ENCODE data around the gene USP8. TPM values are rescaled to one million over a fixed set of nuclear protein-coding genes. Genes with fewer than 3 reads are reported as not detected.
"Not testable (repeated sequence)": the region's sequence is repeated elsewhere in the genome, so short reads cannot be mapped to it uniquely, and the experiment has no call there.

The USP8 gene
- total and polyA plus RNA-seq, 2 donors (not counting 1 experiment from before 2014, with no cell fraction given): 25.7 to 126 TPM

DNA sequence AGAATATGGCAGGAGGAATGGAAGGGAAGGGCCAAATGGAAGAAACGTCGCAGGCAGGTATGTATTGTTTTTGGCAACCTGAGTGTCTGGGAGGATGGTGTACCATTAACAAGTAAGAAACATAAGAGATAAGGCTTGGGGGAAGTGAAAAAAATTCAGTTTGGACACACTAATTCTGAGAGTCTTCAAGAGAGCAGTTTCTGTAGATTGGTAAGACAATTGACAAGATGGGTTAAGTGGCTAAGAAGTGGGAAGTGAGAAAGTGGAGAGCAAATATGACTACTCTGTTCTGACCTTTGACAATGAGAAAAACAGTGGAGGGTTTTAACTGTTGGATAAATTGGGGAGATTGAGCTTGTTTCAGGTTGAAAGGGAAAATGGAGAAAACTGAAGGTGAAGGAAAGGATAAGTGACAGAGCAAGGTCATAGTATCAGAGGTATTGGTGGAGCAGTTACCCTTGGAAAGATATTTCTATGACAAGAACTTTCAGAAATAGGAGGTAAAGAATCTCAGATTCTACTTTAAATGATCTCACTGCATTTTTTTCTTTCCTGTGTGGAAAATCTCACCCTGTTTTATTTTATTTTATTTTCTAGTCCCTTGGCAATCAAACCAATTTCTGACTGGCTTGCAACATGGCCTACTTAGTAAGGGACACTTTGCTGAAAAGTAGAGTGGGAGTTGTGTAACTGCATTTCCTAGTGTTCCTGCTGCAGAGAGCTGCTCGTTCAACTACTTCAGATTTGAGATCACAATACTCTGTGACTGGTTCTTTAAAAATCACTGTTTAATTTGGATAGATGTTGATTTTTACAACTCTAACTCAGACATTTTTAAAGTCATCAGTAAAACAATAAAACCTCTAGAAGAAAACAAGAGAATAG is 46.1 kb upstream of the USP8 start:
- DNase-seq (peak; percentile 16), ATAC-seq (ENCODE audit: low read depth) (peak; percentile 45)
- ChIA-PET POLR2A (interaction anchor here (0.7 kb wide), 1 partner anchor 1582 kb away, joined by 7 read pairs; no protein-coding TSS in a partner anchor), CTCF (no interaction called here)
- no peaks in the 10 kb centered on the region for H3K36me3 ChIP-seq (replicated peaks in 1 of 2; ENCODE audit: control extremely low read depth in 1 of 2, control insufficient read depth in 1 of 2, extremely low read depth in 1 of 2, insufficient read depth in 2 of 2, low read length in 1 of 2)
- no peaks in the 10 kb centered on the region for H3K9me3 ChIP-seq (ENCODE audit: control extremely low read depth in 1 of 3, control insufficient read depth in 2 of 3, insufficient read depth in 1 of 3, low read length in 2 of 3)
- H3K27ac ChIP-seq (ENCODE audit: low read length in 2 of 2): no peak overlapping the region
- no peak overlapping the region for H3K4me2 ChIP-seq (replicated peaks; ENCODE audit: low read depth, low read length, poor library complexity, severe bottlenecking)
- peaks cover 0 to 4% of the 10 kb centered on the region in 2 donors for H3K4me1 ChIP-seq (ENCODE audit: control insufficient read depth in 2 of 2, insufficient read depth in 2 of 2, low read length in 2 of 2)
- Mint-ChIP-seq H3K9me3 (ENCODE audit: insufficient read depth) (no peaks in the 10 kb centered on the region), H3K4me3 (peak overlapping the region; percentile 45), H3K27me3 (no peaks in the 10 kb centered on the region), H3K27ac (peak overlapping the region; percentile 78), H3K4me1 (peaks cover 13% of the 10 kb centered on the region)
- H3K9ac ChIP-seq (ENCODE audit: low read length): no peak overlapping the region
- 76% methylated on average over 2 of the region's 3 CpGs for WGBS (ENCODE audit: insufficient coverage)
- H2AFZ ChIP-seq (ENCODE audit: insufficient read depth, low read depth, low read length, poor library complexity, severe bottlenecking): peak overlapping the region; percentile 50
- H4K20me1 ChIP-seq (ENCODE audit: control insufficient read depth, insufficient read depth, low read length, poor library complexity, severe bottlenecking): no peaks in the 10 kb centered on the region
- H3K4me3 ChIP-seq (ENCODE audit: control extremely low read depth in 1 of 5, extremely low read depth in 1 of 5, insufficient read depth in 1 of 5, low read depth in 2 of 5, low read length in 4 of 5): no peak overlapping the region
- no peaks in the 10 kb centered on the region for H3K79me2 ChIP-seq (ENCODE audit: control insufficient read depth, insufficient read depth, low read length)
- no peaks in the 10 kb centered on the region for H3K27me3 ChIP-seq (replicated peaks in 1 of 4; ENCODE audit: control extremely low read depth in 1 of 4, control insufficient read depth in 3 of 4, insufficient read depth in 4 of 4, low read length in 3 of 4)
- intact Hi-C loops (cut with micrococcal nuclease): no loop called here
- no peak for TF ChIP-seq EZH2 (IDR thresholded peaks at IDR 0.05; ENCODE audit: borderline replicate concordance, insufficient read depth, low read depth, low read length, poor library complexity, severe bottlenecking)
- TF ChIP-seq, protein P1, sequence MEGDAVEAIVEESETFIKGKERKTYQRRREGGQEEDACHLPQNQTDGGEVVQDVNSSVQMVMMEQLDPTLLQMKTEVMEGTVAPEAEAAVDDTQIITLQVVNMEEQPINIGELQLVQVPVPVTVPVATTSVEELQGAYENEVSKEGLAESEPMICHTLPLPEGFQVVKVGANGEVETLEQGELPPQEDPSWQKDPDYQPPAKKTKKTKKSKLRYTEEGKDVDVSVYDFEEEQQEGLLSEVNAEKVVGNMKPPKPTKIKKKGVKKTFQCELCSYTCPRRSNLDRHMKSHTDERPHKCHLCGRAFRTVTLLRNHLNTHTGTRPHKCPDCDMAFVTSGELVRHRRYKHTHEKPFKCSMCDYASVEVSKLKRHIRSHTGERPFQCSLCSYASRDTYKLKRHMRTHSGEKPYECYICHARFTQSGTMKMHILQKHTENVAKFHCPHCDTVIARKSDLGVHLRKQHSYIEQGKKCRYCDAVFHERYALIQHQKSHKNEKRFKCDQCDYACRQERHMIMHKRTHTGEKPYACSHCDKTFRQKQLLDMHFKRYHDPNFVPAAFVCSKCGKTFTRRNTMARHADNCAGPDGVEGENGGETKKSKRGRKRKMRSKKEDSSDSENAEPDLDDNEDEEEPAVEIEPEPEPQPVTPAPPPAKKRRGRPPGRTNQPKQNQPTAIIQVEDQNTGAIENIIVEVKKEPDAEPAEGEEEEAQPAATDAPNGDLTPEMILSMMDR (IDR thresholded peaks at IDR 0.05): no peak

DNA sequence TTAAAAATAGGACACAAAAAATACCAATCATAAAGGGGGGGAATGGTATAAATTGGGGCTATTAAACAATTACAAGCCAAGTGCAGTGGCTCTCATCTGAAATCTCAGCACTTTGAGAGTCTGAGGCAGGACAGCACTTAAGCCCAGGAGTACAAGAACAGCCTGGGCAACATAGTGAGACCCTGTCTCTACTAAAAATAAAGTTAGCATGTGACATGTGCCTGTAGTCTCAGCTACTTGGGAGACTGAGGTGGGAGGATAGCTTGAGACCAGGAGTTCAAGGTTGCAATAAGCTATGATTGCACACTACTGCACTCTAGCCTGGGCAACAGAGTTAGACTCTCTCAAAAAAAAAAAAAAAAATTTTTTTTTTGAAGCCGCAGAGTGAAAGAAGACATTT is 45.4 kb upstream of the USP8 start:
- CTCF ChIA-PET: no interaction called here
- Mint-ChIP-seq H3K4me3 (no peak overlapping the region), H3K27me3 (no peaks in the 10 kb centered on the region), H3K4me1 (peaks cover 13% of the 10 kb centered on the region), H3K27ac (no peak overlapping the region), H3K9me3 (ENCODE audit: insufficient read depth) (no peaks in the 10 kb centered on the region)
- H3K4me2 ChIP-seq (replicated peaks; ENCODE audit: low read depth, low read length, poor library complexity, severe bottlenecking): no peak overlapping the region
- no peak overlapping the region for H3K4me3 ChIP-seq (ENCODE audit: control extremely low read depth in 1 of 5, extremely low read depth in 1 of 5, insufficient read depth in 1 of 5, low read depth in 2 of 5, low read length in 4 of 5)
- peaks cover 0 to 4% of the 10 kb centered on the region in 2 donors for H3K4me1 ChIP-seq (ENCODE audit: control insufficient read depth in 2 of 2, insufficient read depth in 2 of 2, low read length in 2 of 2)
- H3K36me3 ChIP-seq (replicated peaks in 1 of 2; ENCODE audit: control extremely low read depth in 1 of 2, control insufficient read depth in 1 of 2, extremely low read depth in 1 of 2, insufficient read depth in 2 of 2, low read length in 1 of 2): no peaks in the 10 kb centered on the region
- no peaks in the 10 kb centered on the region for H3K27me3 ChIP-seq (replicated peaks in 1 of 4; ENCODE audit: control extremely low read depth in 1 of 4, control insufficient read depth in 3 of 4, insufficient read depth in 4 of 4, low read length in 3 of 4)
- no peak overlapping the region for H2AFZ ChIP-seq (ENCODE audit: insufficient read depth, low read depth, low read length, poor library complexity, severe bottlenecking)
- POLR2A ChIA-PET: interaction anchor here (0.7 kb wide), 1 partner anchor 1583 kb away, joined by 7 read pairs; no protein-coding TSS in a partner anchor
- TF ChIP-seq EZH2 (IDR thresholded peaks at IDR 0.05; ENCODE audit: borderline replicate concordance, insufficient read depth, low read depth, low read length, poor library complexity, severe bottlenecking): no peak
- TF ChIP-seq, protein P1 (IDR thresholded peaks at IDR 0.05): no peak
- H3K79me2 ChIP-seq (ENCODE audit: control insufficient read depth, insufficient read depth, low read length): no peaks in the 10 kb centered on the region
- no peak overlapping the region for H3K27ac ChIP-seq (ENCODE audit: low read length in 2 of 2)
- DNase-seq (no peak), ATAC-seq (ENCODE audit: low read depth) (no peak)
- H3K9ac ChIP-seq (ENCODE audit: low read length): no peak overlapping the region
- H3K9me3 ChIP-seq (ENCODE audit: control extremely low read depth in 1 of 3, control insufficient read depth in 2 of 3, insufficient read depth in 1 of 3, low read length in 2 of 3): no peaks in the 10 kb centered on the region
- H4K20me1 ChIP-seq (ENCODE audit: control insufficient read depth, insufficient read depth, low read length, poor library complexity, severe bottlenecking): no peaks in the 10 kb centered on the region
- 100% methylated on average over 1 of the region's 1 CpG for WGBS (ENCODE audit: insufficient coverage)
- intact Hi-C loops (cut with micrococcal nuclease): no loop called here

DNA sequence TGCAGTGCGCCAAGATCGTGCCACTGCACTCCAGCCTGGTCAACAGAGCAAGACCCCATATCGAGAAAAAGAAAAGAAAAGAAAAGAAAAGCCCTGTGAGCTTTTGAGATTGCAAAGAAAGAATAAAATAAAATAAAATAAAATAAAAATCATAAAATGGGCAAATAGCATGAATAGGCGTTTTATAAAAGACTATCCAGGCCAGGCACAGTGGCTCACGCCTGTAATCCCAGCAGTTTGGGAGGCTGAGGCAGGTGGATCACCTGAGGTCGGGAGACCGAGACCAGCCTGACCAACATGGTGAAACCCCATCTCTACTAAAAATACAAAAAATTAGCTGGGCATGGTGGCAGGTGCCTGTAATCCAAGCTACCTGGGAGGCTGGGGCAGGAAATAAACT is 44.8 kb upstream of the USP8 start:
- H3K4me3 ChIP-seq (ENCODE audit: control extremely low read depth in 1 of 5, extremely low read depth in 1 of 5, insufficient read depth in 1 of 5, low read depth in 2 of 5, low read length in 4 of 5); H3K4me1 ChIP-seq (ENCODE audit: control insufficient read depth in 2 of 2, insufficient read depth in 2 of 2, low read length in 2 of 2); H3K27ac ChIP-seq (ENCODE audit: low read length in 2 of 2); H3K4me2 ChIP-seq (replicated peaks; ENCODE audit: low read depth, low read length, poor library complexity, severe bottlenecking); H3K9me3 ChIP-seq (ENCODE audit: control extremely low read depth in 1 of 3, control insufficient read depth in 2 of 3, insufficient read depth in 1 of 3, low read length in 2 of 3); H3K36me3 ChIP-seq (replicated peaks in 1 of 2; ENCODE audit: control extremely low read depth in 1 of 2, control insufficient read depth in 1 of 2, extremely low read depth in 1 of 2, insufficient read depth in 2 of 2, low read length in 1 of 2); H2AFZ ChIP-seq (ENCODE audit: insufficient read depth, low read depth, low read length, poor library complexity, severe bottlenecking); CTCF ChIA-PET; H3K27me3 Mint-ChIP-seq; H3K79me2 ChIP-seq (ENCODE audit: control insufficient read depth, insufficient read depth, low read length); H4K20me1 ChIP-seq (ENCODE audit: control insufficient read depth, insufficient read depth, low read length, poor library complexity, severe bottlenecking); H3K9me3 Mint-ChIP-seq (ENCODE audit: insufficient read depth); POLR2A ChIA-PET; H3K27me3 ChIP-seq (replicated peaks in 1 of 4; ENCODE audit: control extremely low read depth in 1 of 4, control insufficient read depth in 3 of 4, insufficient read depth in 4 of 4, low read length in 3 of 4); intact Hi-C loops (cut with micrococcal nuclease); H3K4me3 Mint-ChIP-seq; H3K9ac ChIP-seq (ENCODE audit: low read length); ATAC-seq (ENCODE audit: low read depth); H3K27ac Mint-ChIP-seq; DNase-seq: not testable (repeated sequence)
- WGBS (ENCODE audit: insufficient coverage): 93% methylated on average over 2 of the region's 7 CpGs
- H3K4me1 Mint-ChIP-seq: peaks cover 13% of the 10 kb centered on the region

Measured in B cell (primary cell).